Parathyroid adenoma (tissue), 2 donors: Measurements from ENCODE around the gene B4GALT4.

Experiments used
- H2AFZ ChIP-seq: fragments of 300-600 bp; sonication (generic); one replicate; pipeline ENCODE4 v1.7.0; 2017; ENCODE audit warnings: antibody characterized with exemption, mild to moderate bottlenecking
- H3K27ac ChIP-seq: fragments of 300-600 bp; sonication (generic); one replicate; pipeline ENCODE4 v1.7.0; 2017
- H3K27me3 ChIP-seq: fragments of 300-600 bp; sonication (generic); one replicate; pipeline ENCODE4 v1.7.0; 2017; ENCODE audit warnings: low read length; ENCODE audit not compliant: control insufficient read depth, insufficient read depth
- H3K36me3 ChIP-seq: fragments of 300-600 bp; sonication (generic); one replicate; pipeline ENCODE4 v1.7.0; 2017; ENCODE audit warnings: low read length; ENCODE audit not compliant: control insufficient read depth, insufficient read depth
- H3K4me1 ChIP-seq: fragments of 300-600 bp; sonication (generic); one replicate; pipeline ENCODE4 v1.7.0; 2017; ENCODE audit warnings: control low read depth
- H3K4me2 ChIP-seq: fragments of 300-600 bp; sonication (generic); one replicate; pipeline ENCODE4 v1.7.0; 2017; ENCODE audit warnings: low read length
- H3K4me3 ChIP-seq: fragments of 300-600 bp; sonication (generic); one replicate; pipeline ENCODE4 v1.7.0; 2017; ENCODE audit warnings: low read depth, low read length
- H3K79me2 ChIP-seq: fragments of 300-600 bp; sonication (generic); one replicate; pipeline ENCODE4 v1.7.0; 2017; ENCODE audit warnings: control low read depth
- H3K9ac ChIP-seq: fragments of 300-600 bp; sonication (generic); one replicate; pipeline ENCODE4 v1.7.0; 2017; ENCODE audit warnings: mild to moderate bottlenecking
- H3K9me3 ChIP-seq: fragments of 300-600 bp; sonication (generic); one replicate; pipeline ENCODE4 v1.7.0; 2017; ENCODE audit warnings: low read length; ENCODE audit not compliant: control insufficient read depth
- CTCF ChIP-seq: fragments of 300-600 bp; sonication (generic); IDR thresholded peaks from one replicate; pipeline ENCODE4 v1.7.0; 2017; ENCODE audit warnings: antibody characterized with exemption, mild to moderate bottlenecking
- donor health status: primary hyperparathyroidism.

B4GALT4 gene

DNA sequence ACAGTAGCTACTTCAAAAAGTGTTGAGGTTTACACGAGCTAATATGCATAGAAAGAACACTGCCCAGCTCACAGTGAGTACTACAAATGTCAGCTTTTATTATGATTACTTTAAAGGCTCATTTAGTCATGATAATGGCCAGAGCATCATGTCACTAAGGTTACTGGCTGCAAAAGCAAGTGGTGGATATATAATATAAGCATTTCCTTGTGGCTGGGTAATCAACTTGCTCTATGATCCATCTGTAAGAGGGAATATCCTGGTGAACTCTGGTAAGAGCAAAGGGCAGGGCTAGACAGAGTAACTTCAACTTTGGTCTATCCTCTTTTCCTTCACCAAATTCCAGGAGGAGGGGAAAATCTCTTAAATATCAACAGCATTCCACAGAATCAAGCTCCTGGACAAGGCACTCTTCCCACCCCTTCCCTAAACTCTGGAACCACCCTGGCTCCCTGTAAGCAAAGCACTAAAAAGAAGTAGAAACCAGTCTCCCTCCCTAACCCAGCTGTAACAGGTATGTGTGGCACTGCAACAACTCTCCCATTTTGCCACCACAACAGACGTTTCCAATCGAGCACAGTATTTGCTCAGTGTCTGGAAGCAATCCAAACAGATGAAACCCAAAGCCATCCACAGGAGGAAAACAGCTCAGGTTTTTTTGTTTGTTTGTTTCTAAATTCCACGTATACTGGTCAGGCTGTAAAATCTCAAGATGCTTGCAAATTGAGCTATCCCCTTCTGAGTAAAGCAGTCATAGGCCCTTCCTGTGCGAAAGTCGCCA lies 13.4 kb downstream of the B4GALT4 start:
- Histone ChIP-seq H3K27ac (no peak overlapping the region), H3K36me3 (no peaks in the 10 kb centered on the region), H2AFZ (no peak overlapping the region), H3K9me3 (no peaks in the 10 kb centered on the region), H3K4me3 (no peak overlapping the region), H3K79me2 (no peaks in the 10 kb centered on the region), H3K4me1 (peaks cover 5% of the 10 kb centered on the region), H3K27me3 (no peaks in the 10 kb centered on the region), H3K4me2 (no peak overlapping the region), H3K9ac (no peak overlapping the region)
- no peak for TF ChIP-seq CTCF

- Histone ChIP-seq H3K9me3 (no peaks in the 10 kb centered on the region), H3K79me2 (peaks cover 3% of the 10 kb centered on the region), H3K36me3 (no peaks in the 10 kb centered on the region), H3K27ac (no peak overlapping the region), H3K9ac (no peak overlapping the region), H3K4me3 (no peak overlapping the region), H2AFZ (no peak overlapping the region), H3K4me1 (peaks cover under 1% of the 10 kb centered on the region), H3K27me3 (no peaks in the 10 kb centered on the region), H3K4me2 (no peak overlapping the region)
- no peak for TF ChIP-seq CTCF
These were observed 15.6 kb downstream of the B4GALT4 start for GRCh38 chr3:119225121-119225520.

- Histone ChIP-seq H3K79me2 (peaks cover 3% of the 10 kb centered on the region), H3K36me3 (no peaks in the 10 kb centered on the region), H3K4me2 (no peak overlapping the region), H3K4me1 (no peaks in the 10 kb centered on the region), H3K9me3 (no peaks in the 10 kb centered on the region), H3K9ac (no peak overlapping the region), H3K27ac (no peak overlapping the region), H2AFZ (no peak overlapping the region), H3K27me3 (no peaks in the 10 kb centered on the region), H3K4me3 (no peak overlapping the region)
- no peak for TF ChIP-seq CTCF
These were observed 17.2 kb downstream of the B4GALT4 start for GRCh38 chr3:119223511-119223910.

GRCh38 chr3:119222391-119222790 lies 18.3 kb downstream of the B4GALT4 start:
- Histone ChIP-seq H3K9me3 (no peaks in the 10 kb centered on the region), H3K4me1 (no peaks in the 10 kb centered on the region), H3K9ac (no peak overlapping the region), H3K36me3 (no peaks in the 10 kb centered on the region), H3K79me2 (peaks cover 3% of the 10 kb centered on the region), H3K4me2 (no peak overlapping the region), H2AFZ (no peak overlapping the region), H3K27me3 (no peaks in the 10 kb centered on the region), H3K27ac (no peak overlapping the region), H3K4me3 (no peak overlapping the region)
- TF ChIP-seq CTCF = no peak

GRCh38 chr3:119221779-119222320 lies 18.8 kb downstream of the B4GALT4 start:
- no peaks in the 10 kb centered on the region for H3K36me3 ChIP-seq
- no peak for TF ChIP-seq CTCF
- no peak overlapping the region for H2AFZ ChIP-seq
- H3K79me2 ChIP-seq = peaks cover 3% of the 10 kb centered on the region
- H3K9ac ChIP-seq = no peak overlapping the region
- H3K27me3 ChIP-seq = no peaks in the 10 kb centered on the region
- no peaks in the 10 kb centered on the region for H3K9me3 ChIP-seq
- H3K27ac ChIP-seq = no peak overlapping the region
- no peak overlapping the region for H3K4me2 ChIP-seq
- H3K4me1 ChIP-seq = no peaks in the 10 kb centered on the region
- H3K4me3 ChIP-seq = no peak overlapping the region
